Measurements from ENCODE around the gene MAFB. TPM values are rescaled to one million over a fixed set of nuclear protein-coding genes. Genes with fewer than 3 reads are reported as not detected.
A peak's percentile ranks its signal among the peaks of the same experiment; 100 is the strongest.

Gene MAFB
- total and polyA plus RNA-seq, 4 donors: 9.7 to 12.9 (median 11.4) TPM

- DNase-seq (ENCODE audit: low spot score): no peak
- Histone ChIP-seq H3K4me1 (ENCODE audit: control insufficient read depth in 4 of 4, insufficient read depth in 4 of 4, low read length in 3 of 4) (peaks cover 3 to 41% (median 29%) of the 10 kb centered on the region in 4 donors), H3K36me3 (ENCODE audit: control insufficient read depth in 4 of 4, insufficient read depth in 3 of 4, low read depth in 1 of 4, low read length in 3 of 4) (no peaks in the 10 kb centered on the region), H3K9me3 (ENCODE audit: control insufficient read depth in 4 of 4, low read length in 3 of 4) (no peaks in the 10 kb centered on the region), H3K27me3 (ENCODE audit: control insufficient read depth in 4 of 4, insufficient read depth in 4 of 4, low read length in 3 of 4) (no peaks in the 10 kb centered on the region), H3K27ac (ENCODE audit: low read depth in 1 of 2, low read length in 2 of 2) (no peak overlapping the region), H3K9ac (ENCODE audit: low read depth in 1 of 2, low read length in 2 of 2) (no peak overlapping the region), H3K4me3 (ENCODE audit: low read depth in 1 of 3, low read length in 3 of 3) (no peak overlapping the region)
- 88% methylated on average over 9 of the region's 9 CpGs for WGBS
- no peak for TF ChIP-seq ATF3 (IDR thresholded peaks at IDR 0.05)
- TF ChIP-seq ZBTB33 (IDR thresholded peaks at IDR 0.05): no peak
- TF ChIP-seq YY1 (IDR thresholded peaks at IDR 0.05): no peak
- no peak for TF ChIP-seq RAD21 (IDR thresholded peaks at IDR 0.05)
- TF ChIP-seq REST (IDR thresholded peaks at IDR 0.05): no peak
These were observed 25.7 kb downstream of the MAFB start for GRCh38 chr20:40663304-40663790.

GRCh38 chr20:40659567-40659966, 29.5 kb downstream of the MAFB start:
- Histone ChIP-seq H3K36me3 (ENCODE audit: control insufficient read depth in 4 of 4, insufficient read depth in 3 of 4, low read depth in 1 of 4, low read length in 3 of 4) (no peaks in the 10 kb centered on the region), H3K4me1 (ENCODE audit: control insufficient read depth in 4 of 4, insufficient read depth in 4 of 4, low read length in 3 of 4) (peaks cover 3 to 52% (median 34%) of the 10 kb centered on the region in 4 donors), H3K27me3 (ENCODE audit: control insufficient read depth in 4 of 4, insufficient read depth in 4 of 4, low read length in 3 of 4) (no peaks in the 10 kb centered on the region), H3K9ac (ENCODE audit: low read depth in 1 of 2, low read length in 2 of 2) (no peak overlapping the region), H3K27ac (ENCODE audit: low read depth in 1 of 2, low read length in 2 of 2) (peak overlapping the region in 1 of 2 donors; percentile 80), H3K9me3 (ENCODE audit: control insufficient read depth in 4 of 4, low read length in 3 of 4) (no peaks in the 10 kb centered on the region), H3K4me3 (ENCODE audit: low read depth in 1 of 3, low read length in 3 of 3) (no peak overlapping the region)
- no peak for DNase-seq (ENCODE audit: low spot score)
- TF ChIP-seq SP1 (IDR thresholded peaks at IDR 0.05) (no peak), HNF4A (conservative IDR thresholded peaks at IDR 0.05) (no peak), ZBTB33 (IDR thresholded peaks at IDR 0.05) (no peak), TAF1 (conservative IDR thresholded peaks at IDR 0.05) (no peak), FOXA1 (IDR thresholded peaks at IDR 0.05) (no peak), RAD21 (IDR thresholded peaks at IDR 0.05) (no peak), EGR1 (IDR thresholded peaks at IDR 0.05; ENCODE audit: low read depth in 2 of 2) (no peak)
- WGBS: 93% methylated on average over 3 of the region's 3 CpGs

All from liver (tissue), 9 donors.